IPS-11a (cell line): ENCODE results near the gene EPO.
A peak's percentile ranks its signal among the peaks of the same experiment; 100 is the strongest.

ENCODE experiments used
- H3K4me3 ChIP-seq: one replicate; pipeline ENCODE4 v1.5.1; 2013; ENCODE audit warnings: low read depth, low read length, control low read depth

EPO gene

GRCh38 chr7:100720279-100720670, at the start of gene EPO:
Gene EPO, plus strand, starts transcription at chr7:100720468. Its CDS starts 513 bp downstream, at chr7:100720981.
- peak within 1 kb of the TSS; percentile 37 for H3K4me3 ChIP-seq

- no peak overlapping the region for H3K4me3 ChIP-seq
These were observed 48.6 kb upstream of the EPO start for GRCh38 chr7:100671353-100672327.

- peak within 1 kb of the TSS; percentile 78 for H3K4me3 ChIP-seq
These were observed 46.8 kb upstream of the EPO start, which contains the start of gene GNB2 for GRCh38 chr7:100673302-100673941. Gene GNB2, plus strand, starts transcription at chr7:100673740. Its CDS starts 2,526 bp downstream, at chr7:100676266.

GRCh38 chr7:100673942-100674410, 46.3 kb upstream of the EPO start:
- H3K4me3 ChIP-seq: peak overlapping the region; percentile 78

- peak overlapping the region; percentile 78 for H3K4me3 ChIP-seq
These were observed 45.7 kb upstream of the EPO start for GRCh38 chr7:100674411-100675104.

GRCh38 chr7:100675105-100675451, 45.2 kb upstream of the EPO start:
- H3K4me3 ChIP-seq: peak overlapping the region; percentile 78

GRCh38 chr7:100675581-100676350, 44.5 kb upstream of the EPO start:
- H3K4me3 ChIP-seq: peak overlapping the region; percentile 27

- H3K4me3 ChIP-seq: peak overlapping the region; percentile 8
These were observed 43.6 kb upstream of the EPO start for GRCh38 chr7:100676501-100677306.

- H3K4me3 ChIP-seq: no peak overlapping the region
These were observed 42.7 kb upstream of the EPO start for GRCh38 chr7:100677308-100678267.

GRCh38 chr7:100678291-100678984, 41.8 kb upstream of the EPO start:
- no peak overlapping the region for H3K4me3 ChIP-seq

- H3K4me3 ChIP-seq: no peak overlapping the region
These were observed 40.9 kb upstream of the EPO start for GRCh38 chr7:100679129-100679926.

- no peak overlapping the region for H3K4me3 ChIP-seq
These were observed 40.2 kb upstream of the EPO start for GRCh38 chr7:100679927-100680575.

- no peak overlapping the region for H3K4me3 ChIP-seq
These were observed 39.5 kb upstream of the EPO start for GRCh38 chr7:100680576-100681271.

- no peak overlapping the region for H3K4me3 ChIP-seq
These were observed 38.6 kb upstream of the EPO start for GRCh38 chr7:100681491-100682227.

GRCh38 chr7:100682228-100682741, 38.0 kb upstream of the EPO start:
- H3K4me3 ChIP-seq: no peak overlapping the region
